Esophagus muscularis mucosa (tissue), 4 donors: ENCODE measurements around the gene TMEM54.

Experiments used
- EP300 ChIP-seq: sonication (generic); formaldehyde crosslinking; IDR thresholded peaks from one replicate; pipeline ENCODE4 v1.6.1; 2017; ENCODE audit warnings: antibody characterized with exemption
- POLR2A ChIP-seq: fragments of 450-650 bp; IDR thresholded peaks from one replicate; pipeline ENCODE4 v1.6.1; 2017; ENCODE audit warnings: antibody characterized with exemption, moderate library complexity, mild to moderate bottlenecking, low read depth
- POLR2AphosphoS5 ChIP-seq, 2 donors: sonication (generic); formaldehyde crosslinking; IDR thresholded peaks; one replicate each; pipeline ENCODE4 v1.6.1; 2017; ENCODE audit warnings: antibody characterized with exemption in 2 of 2
- TF ChIP-seq, protein P1 (sequence below), 3 experiments: fragments of 200-600 bp in 2 of 3; fragments of 450-650 bp in 1 of 3; sonication (generic) in 2 of 3; IDR thresholded peaks; one replicate each; pipeline ENCODE4 v1.5.1; 2017 to 2019; ENCODE audit warnings: antibody characterized with exemption in 3 of 3, mild to moderate bottlenecking in 2 of 3, moderate library complexity in 1 of 3

- TF ChIP-seq, protein P1, sequence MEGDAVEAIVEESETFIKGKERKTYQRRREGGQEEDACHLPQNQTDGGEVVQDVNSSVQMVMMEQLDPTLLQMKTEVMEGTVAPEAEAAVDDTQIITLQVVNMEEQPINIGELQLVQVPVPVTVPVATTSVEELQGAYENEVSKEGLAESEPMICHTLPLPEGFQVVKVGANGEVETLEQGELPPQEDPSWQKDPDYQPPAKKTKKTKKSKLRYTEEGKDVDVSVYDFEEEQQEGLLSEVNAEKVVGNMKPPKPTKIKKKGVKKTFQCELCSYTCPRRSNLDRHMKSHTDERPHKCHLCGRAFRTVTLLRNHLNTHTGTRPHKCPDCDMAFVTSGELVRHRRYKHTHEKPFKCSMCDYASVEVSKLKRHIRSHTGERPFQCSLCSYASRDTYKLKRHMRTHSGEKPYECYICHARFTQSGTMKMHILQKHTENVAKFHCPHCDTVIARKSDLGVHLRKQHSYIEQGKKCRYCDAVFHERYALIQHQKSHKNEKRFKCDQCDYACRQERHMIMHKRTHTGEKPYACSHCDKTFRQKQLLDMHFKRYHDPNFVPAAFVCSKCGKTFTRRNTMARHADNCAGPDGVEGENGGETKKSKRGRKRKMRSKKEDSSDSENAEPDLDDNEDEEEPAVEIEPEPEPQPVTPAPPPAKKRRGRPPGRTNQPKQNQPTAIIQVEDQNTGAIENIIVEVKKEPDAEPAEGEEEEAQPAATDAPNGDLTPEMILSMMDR (IDR thresholded peaks at IDR 0.05), result no peak
- no peak for TF ChIP-seq POLR2A
- no peak for TF ChIP-seq EP300
- TF ChIP-seq POLR2AphosphoS5 (IDR thresholded peaks at IDR 0.05), result no peak
Observed at GRCh38 chr1:32904797-32905196, 3.6 kb upstream of the TMEM54 start.
